Naive B cell (primary cell): ENCODE results near the gene PTPRD. TPM values are rescaled to one million over a fixed set of nuclear protein-coding genes. Genes with fewer than 3 reads are reported as not detected.
"Not testable (repeated sequence)": the region's sequence is repeated elsewhere in the genome, so short reads cannot be mapped to it uniquely, and the experiment has no call there.

ENCODE experiments used
- ATAC-seq, 2 donors: fragments of 150-1000 bp; cut with Tn5 transposase; 2 replicates each; pipeline ENCODE4 v1.10.0; 2021; ENCODE audit warnings: low read depth in 2 of 2, mild to moderate bottlenecking in 2 of 2, moderate library complexity in 2 of 2
- DNase-seq: peaks from one replicate; pipeline ENCODE4 v3.0.0; 2022
- H3K27ac Mint-ChIP-seq, 6 donors: one replicate each; pipeline ENCODE4 v1.8.0; 2020 to 2022; ENCODE audit warnings: mild to moderate bottlenecking in 6 of 6, mixed read lengths in 6 of 6, moderate library complexity in 5 of 6, inconsistent platforms in 2 of 6
- H3K27me3 Mint-ChIP-seq, 3 donors: one replicate each; pipeline ENCODE4 v1.8.0; 2021 to 2022; ENCODE audit warnings: mixed read lengths in 3 of 3, mild to moderate bottlenecking in 1 of 3
- H3K36me3 Mint-ChIP-seq, 2 donors: one replicate each; pipeline ENCODE4 v1.8.0; 2020 to 2022; ENCODE audit warnings: mixed read lengths in 2 of 2, inconsistent platforms in 1 of 2, mild to moderate bottlenecking in 1 of 2
- H3K4me1 Mint-ChIP-seq, 3 donors: one replicate each; pipeline ENCODE4 v1.8.0; 2020 to 2022; ENCODE audit warnings: mixed read lengths in 3 of 3, inconsistent platforms in 1 of 3, mild to moderate bottlenecking in 1 of 3, moderate library complexity in 1 of 3
- H3K4me3 Mint-ChIP-seq, 8 donors: one replicate each; pipeline ENCODE4 v1.8.0; 2020 to 2022; ENCODE audit warnings: mild to moderate bottlenecking in 8 of 8, mixed read lengths in 8 of 8, moderate library complexity in 8 of 8, inconsistent platforms in 2 of 8
- H3K9me3 Mint-ChIP-seq, 7 donors: one replicate each; pipeline ENCODE4 v1.8.0; 2020 to 2022; ENCODE audit warnings: mixed read lengths in 7 of 7, mild to moderate bottlenecking in 5 of 7, inconsistent platforms in 2 of 7, moderate library complexity in 1 of 7
- polyA plus RNA-seq, 6 donors: library from polyadenylated mRNA; unstranded; fragments of 300-500 nt; fragmentation: Illumina TruSeq; gene quantifications; one replicate each; pipeline ENCODE4 v1.2.3, GENCODE V29; 2021; ENCODE audit warnings: low read depth in 6 of 6

The PTPRD gene
- polyA plus RNA-seq, 6 donors from 2014 or later = not detected

DNA sequence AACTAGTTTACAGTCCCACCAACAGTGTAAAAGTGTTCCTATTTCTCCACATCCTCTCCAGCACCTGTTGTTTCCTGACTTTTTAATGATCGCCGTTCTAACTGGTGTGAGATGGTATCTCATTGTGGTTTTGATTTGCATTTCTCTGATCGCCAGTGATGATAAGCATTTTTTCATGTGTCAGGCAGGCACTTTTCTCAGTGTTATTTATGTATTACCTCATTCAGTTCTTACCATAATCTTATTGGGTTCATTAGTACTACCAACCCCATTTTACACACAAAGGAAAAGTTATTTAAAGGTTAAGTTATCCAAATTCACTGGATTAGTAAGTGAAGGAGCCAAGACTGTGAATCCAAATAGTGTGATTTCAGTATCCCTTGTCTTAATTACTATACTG, 1644.5 kb downstream of the PTPRD start:
- ATAC-seq, H3K27me3 Mint-ChIP-seq, H3K9me3 Mint-ChIP-seq, H3K4me1 Mint-ChIP-seq, H3K4me3 Mint-ChIP-seq, H3K27ac Mint-ChIP-seq, DNase-seq, H3K36me3 Mint-ChIP-seq: not testable (repeated sequence)

DNA sequence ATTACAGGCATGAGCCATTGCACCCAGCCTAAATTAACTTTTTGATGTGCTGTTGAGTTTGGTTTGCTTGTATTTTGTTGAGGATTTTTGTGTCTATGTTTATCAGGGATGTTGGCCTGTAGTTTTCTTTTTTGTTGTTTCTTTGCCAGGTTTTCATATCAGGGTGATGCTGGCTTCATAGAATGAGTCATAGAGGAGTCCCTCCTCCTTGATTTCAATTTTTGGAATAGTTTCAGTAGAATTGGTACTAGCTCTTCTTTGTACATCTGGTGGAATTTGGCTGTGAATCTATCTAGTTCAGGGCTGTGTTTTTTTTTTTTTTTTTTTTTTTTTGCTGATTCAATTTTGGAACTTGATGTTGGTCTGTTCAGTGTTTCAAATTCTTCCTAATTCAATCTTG, 1648.9 kb downstream of the PTPRD start:
- Mint-ChIP-seq H3K4me3 (no peak overlapping the region), H3K9me3 (peaks cover 0 to 12% (median 8%) of the 10 kb centered on the region in 7 donors), H3K27me3 (peaks cover 0 to 9% (median 0%) of the 10 kb centered on the region in 3 donors), H3K36me3 (no peaks in the 10 kb centered on the region), H3K4me1 (no peaks in the 10 kb centered on the region), H3K27ac (no peak overlapping the region)
- ATAC-seq = no peak
- no peak for DNase-seq

DNA sequence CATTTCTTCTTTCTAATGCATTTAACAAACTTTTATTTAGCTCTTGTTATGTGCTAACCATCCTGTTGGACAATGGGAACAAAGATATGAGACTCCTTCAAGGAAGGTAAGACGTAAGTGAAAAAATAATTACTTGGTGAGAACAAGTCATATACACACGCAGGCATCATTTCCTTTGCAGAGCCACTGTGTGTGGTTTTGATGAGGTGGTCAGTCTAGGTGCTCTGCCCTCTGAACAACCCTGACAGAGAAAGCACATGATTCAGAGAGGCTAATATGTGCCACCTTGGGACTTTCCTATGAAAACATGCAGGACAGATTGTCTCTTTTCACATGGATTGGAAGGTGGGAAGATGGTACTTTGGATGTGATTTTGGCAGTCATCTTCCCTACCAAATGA, 1650.7 kb downstream of the PTPRD start:
- Mint-ChIP-seq H3K4me1 (no peaks in the 10 kb centered on the region), H3K4me3 (no peak overlapping the region), H3K36me3 (no peaks in the 10 kb centered on the region), H3K27ac (no peak overlapping the region), H3K27me3 (peaks cover 0 to 9% (median 6%) of the 10 kb centered on the region in 3 donors), H3K9me3 (peaks cover 0 to 12% (median 6%) of the 10 kb centered on the region in 7 donors)
- DNase-seq (no peak), ATAC-seq (no peak)

DNA sequence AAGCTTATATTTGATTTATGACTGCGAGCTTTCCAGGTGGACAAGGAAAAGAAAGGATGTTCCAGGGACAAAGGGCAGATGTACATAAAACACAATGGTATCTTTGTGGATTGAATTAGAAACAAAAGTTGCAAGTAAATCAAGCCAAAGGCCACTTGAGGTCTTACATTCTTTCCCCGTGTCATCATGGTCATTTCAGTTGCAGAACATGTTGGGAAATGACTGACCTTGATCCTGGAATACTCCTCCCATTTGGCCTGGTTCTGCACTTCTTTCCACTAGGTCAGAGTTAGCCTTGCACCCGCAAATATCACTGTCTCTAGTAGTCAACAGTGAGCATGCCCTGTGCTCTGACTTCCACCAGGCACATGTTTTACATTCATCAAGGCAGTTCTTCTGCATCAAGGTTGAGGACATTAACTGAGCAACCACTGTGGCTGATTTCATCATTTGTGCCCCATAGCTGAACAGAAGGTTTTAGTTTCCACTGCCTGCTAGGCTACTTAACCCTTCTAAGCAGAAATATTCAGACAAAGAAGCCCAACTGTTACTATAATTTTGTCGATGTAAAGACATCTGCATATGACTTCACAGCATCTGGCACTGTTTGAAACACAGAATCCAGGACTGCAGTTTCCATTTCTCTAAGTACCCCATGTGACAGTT, 1651.5 kb downstream of the PTPRD start:
- Mint-ChIP-seq H3K4me1 (no peaks in the 10 kb centered on the region), H3K27ac (no peak overlapping the region), H3K4me3 (no peak overlapping the region), H3K27me3 (peaks cover 0 to 8% (median 4%) of the 10 kb centered on the region in 3 donors), H3K9me3 (peaks cover 0 to 12% (median 6%) of the 10 kb centered on the region in 7 donors), H3K36me3 (no peaks in the 10 kb centered on the region)
- ATAC-seq (no peak), DNase-seq (no peak)

DNA sequence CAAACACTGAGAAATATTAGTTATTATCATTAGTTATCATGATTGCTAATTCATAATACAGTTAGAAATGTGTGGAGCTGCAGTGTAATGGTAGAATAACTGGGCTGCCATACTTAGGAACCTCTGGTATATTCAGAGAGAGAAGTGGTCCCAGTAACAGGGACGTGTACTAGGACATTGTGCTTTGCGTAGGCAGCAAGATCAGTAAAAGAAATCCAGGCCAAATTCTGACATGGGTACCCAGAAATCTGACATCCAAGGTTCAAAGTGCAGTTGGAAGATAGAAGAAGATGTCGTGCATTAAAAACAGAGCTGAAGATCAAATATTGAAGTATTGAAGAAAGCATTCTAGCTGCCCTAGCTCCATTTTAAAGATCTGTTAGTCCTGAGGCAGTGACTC, 1652.5 kb downstream of the PTPRD start:
- Mint-ChIP-seq H3K4me1 (no peaks in the 10 kb centered on the region), H3K4me3 (no peak overlapping the region), H3K36me3 (no peaks in the 10 kb centered on the region), H3K27me3 (peaks cover 0 to 8% (median 4%) of the 10 kb centered on the region in 3 donors), H3K9me3 (peaks cover 0 to 12% (median 3%) of the 10 kb centered on the region in 7 donors), H3K27ac (peak overlapping the region in 1 of 6 donors; percentile 7)
- ATAC-seq = no peak
- DNase-seq = no peak

DNA sequence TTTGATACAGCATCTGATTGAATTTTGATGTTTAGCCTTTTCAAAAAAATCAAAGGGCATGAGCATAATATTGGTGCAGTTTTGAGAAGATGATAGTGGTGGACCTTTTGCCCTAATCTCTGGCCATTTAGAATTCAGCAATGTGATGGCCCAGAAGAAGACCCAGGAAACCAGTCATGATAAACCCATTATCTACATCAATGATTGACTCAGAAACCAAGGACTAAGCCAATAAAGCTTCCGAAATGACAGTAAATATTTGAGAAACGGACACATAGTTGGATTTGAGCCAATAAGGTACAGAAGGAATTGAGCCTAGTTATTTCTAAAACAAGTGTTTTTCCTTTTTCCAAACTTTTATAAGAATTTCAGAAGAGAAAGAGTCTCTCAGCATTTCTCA, 1654.4 kb downstream of the PTPRD start:
- DNase-seq (no peak), ATAC-seq (no peak)
- H3K9me3 Mint-ChIP-seq = peaks cover 0 to 12% (median 3%) of the 10 kb centered on the region in 7 donors
- no peak overlapping the region for H3K27ac Mint-ChIP-seq
- peaks cover 0 to 8% (median 4%) of the 10 kb centered on the region in 3 donors for H3K27me3 Mint-ChIP-seq
- no peaks in the 10 kb centered on the region for H3K4me1 Mint-ChIP-seq
- no peaks in the 10 kb centered on the region for H3K36me3 Mint-ChIP-seq
- H3K4me3 Mint-ChIP-seq = no peak overlapping the region

DNA sequence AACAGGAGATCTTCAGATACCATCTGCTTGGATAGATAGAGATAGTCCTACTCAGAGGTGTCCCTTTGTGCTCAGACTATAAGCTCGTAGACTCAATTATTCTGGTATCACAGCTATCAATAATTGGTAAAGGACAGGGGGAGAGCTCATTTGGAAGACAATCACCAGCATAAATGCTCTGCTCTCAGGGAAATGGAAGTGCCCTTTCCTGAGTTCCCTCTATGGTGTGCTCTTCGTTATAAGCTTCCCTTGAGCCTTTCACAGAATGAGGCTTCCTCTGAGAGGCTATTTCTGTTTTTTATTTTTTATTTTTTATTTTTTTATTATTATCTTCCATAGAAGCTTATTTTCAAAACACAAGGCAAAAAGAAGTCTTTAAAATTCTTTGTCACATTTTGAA, 1657.5 kb downstream of the PTPRD start:
- peaks cover 0 to 8% (median 4%) of the 10 kb centered on the region in 3 donors for H3K27me3 Mint-ChIP-seq
- H3K4me3 Mint-ChIP-seq = no peak overlapping the region
- H3K9me3 Mint-ChIP-seq = peaks cover 0 to 11% (median 3%) of the 10 kb centered on the region in 7 donors
- H3K4me1 Mint-ChIP-seq = no peaks in the 10 kb centered on the region
- H3K36me3 Mint-ChIP-seq = no peaks in the 10 kb centered on the region
- H3K27ac Mint-ChIP-seq = no peak overlapping the region
- ATAC-seq (no peak), DNase-seq (no peak)

DNA sequence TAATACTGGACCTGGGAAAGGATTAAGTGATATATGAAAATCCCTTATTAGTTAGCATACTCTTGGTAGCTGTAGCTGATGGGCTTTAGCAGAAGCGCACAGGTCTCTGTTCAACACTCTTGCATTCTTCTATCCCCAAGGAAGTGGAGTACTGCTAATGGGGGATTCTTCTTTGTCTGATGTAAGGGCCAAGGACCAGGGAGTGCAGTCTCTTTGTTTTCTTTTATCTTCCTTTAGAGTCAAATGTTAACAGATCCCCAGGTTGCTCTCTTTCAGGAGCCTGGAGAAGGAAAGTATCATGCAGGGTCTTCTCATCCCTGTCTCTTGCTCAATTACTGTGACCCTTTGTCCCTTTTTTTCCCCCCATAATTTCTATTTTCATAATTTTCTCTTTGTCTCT, 1666.3 kb downstream of the PTPRD start:
- DNase-seq = no peak
- no peak overlapping the region for H3K4me3 Mint-ChIP-seq
- ATAC-seq = no peak
- H3K36me3 Mint-ChIP-seq = no peaks in the 10 kb centered on the region
- H3K9me3 Mint-ChIP-seq = peaks cover 0 to 16% (median 5%) of the 10 kb centered on the region in 7 donors
- H3K4me1 Mint-ChIP-seq = no peaks in the 10 kb centered on the region
- H3K27ac Mint-ChIP-seq = no peak overlapping the region
- H3K27me3 Mint-ChIP-seq = no peaks in the 10 kb centered on the region

DNA sequence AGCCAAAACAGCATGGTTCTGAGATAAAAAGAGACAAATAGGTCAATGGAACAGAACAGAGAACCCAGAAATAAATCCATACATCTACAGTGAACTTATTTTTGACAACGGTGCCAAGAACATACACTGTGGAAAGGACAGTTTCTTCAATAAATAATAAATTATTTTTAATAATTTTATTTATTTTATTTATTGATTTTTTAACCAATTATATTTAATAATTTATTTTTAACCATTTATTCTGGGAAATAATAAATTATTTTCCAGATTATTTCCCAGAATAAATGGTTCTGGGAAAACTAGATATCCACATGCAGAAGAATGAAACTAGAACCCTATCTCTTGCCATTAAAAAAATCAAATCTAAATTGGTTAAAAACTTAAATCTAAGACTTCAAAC, 1669.4 kb downstream of the PTPRD start:
- Mint-ChIP-seq H3K9me3 (peaks cover 0 to 16% (median 4%) of the 10 kb centered on the region in 7 donors), H3K4me1 (no peaks in the 10 kb centered on the region), H3K4me3 (no peak overlapping the region), H3K36me3 (no peaks in the 10 kb centered on the region), H3K27ac (no peak overlapping the region), H3K27me3 (no peaks in the 10 kb centered on the region)
- ATAC-seq (no peak), DNase-seq (no peak)

DNA sequence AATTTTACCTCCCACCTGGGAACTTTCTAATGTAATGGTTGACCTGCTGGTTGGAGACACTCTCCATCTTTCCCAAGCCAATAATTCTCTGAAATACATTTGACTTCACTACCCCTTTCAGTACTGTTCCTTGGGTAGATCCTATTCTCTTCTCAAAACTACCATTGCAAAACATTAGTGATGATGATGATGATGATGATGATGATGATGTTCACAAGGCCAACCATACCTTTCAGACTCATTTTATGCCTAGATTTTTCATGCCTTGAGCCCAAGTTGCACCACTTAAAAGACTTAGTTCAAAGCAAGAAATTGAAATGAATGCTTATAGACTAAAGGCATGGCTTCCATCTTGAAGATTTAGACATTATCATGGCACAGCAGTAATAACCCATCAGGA, 1672.2 kb downstream of the PTPRD start:
- H3K4me3 Mint-ChIP-seq = no peak overlapping the region
- H3K27ac Mint-ChIP-seq = no peak overlapping the region
- no peaks in the 10 kb centered on the region for H3K36me3 Mint-ChIP-seq
- no peak for ATAC-seq
- DNase-seq = no peak
- no peaks in the 10 kb centered on the region for H3K4me1 Mint-ChIP-seq
- peaks cover 0 to 12% (median 3%) of the 10 kb centered on the region in 7 donors for H3K9me3 Mint-ChIP-seq
- H3K27me3 Mint-ChIP-seq = no peaks in the 10 kb centered on the region

DNA sequence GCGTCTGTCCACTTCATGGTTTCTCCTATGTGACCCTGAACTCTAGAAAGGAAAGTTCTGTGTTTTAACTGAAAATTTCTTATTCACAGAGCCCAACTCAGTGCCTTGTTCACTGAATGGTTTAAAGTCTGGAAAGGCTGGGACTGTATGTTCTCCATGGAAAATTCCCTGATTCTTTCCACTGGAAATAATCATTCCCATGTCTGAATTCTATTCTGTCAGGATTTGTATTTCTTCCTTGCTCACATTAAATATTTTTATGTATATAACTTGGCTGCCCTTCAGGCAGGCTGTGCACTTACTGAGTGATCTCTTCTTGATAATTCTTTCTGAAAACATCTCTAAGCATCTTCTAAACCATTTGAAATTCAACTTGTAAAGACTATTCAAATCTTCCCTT, 1686.3 kb downstream of the PTPRD start:
- Mint-ChIP-seq H3K27ac (no peak overlapping the region), H3K4me1 (no peaks in the 10 kb centered on the region), H3K27me3 (no peaks in the 10 kb centered on the region), H3K9me3 (peaks cover 0 to 6% (median 0%) of the 10 kb centered on the region in 7 donors), H3K4me3 (no peak overlapping the region), H3K36me3 (no peaks in the 10 kb centered on the region)
- no peak for DNase-seq
- ATAC-seq = no peak

DNA sequence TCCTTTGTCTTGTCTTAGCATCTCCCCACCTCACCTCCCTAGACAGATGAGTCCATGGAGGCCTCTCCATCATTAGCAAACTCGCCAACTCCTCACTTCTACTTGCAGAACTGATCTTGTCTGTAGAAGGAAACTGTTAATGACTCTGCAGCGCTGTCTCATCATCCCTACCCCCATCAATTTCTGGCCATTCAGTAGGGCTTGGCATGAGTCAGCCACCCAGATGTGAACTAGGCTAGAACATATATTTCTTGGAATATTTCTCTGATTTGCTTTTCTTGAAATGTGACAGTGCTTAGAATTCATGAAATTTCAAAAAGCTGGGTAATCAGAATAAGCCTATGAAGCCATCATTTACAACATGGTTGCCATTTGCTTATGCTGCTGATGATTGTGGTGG, 1688.2 kb downstream of the PTPRD start:
- Mint-ChIP-seq H3K27me3 (no peaks in the 10 kb centered on the region), H3K9me3 (peaks cover 0 to 6% (median 0%) of the 10 kb centered on the region in 7 donors), H3K36me3 (no peaks in the 10 kb centered on the region), H3K4me3 (no peak overlapping the region), H3K4me1 (no peaks in the 10 kb centered on the region), H3K27ac (no peak overlapping the region)
- ATAC-seq (no peak), DNase-seq (no peak)

DNA sequence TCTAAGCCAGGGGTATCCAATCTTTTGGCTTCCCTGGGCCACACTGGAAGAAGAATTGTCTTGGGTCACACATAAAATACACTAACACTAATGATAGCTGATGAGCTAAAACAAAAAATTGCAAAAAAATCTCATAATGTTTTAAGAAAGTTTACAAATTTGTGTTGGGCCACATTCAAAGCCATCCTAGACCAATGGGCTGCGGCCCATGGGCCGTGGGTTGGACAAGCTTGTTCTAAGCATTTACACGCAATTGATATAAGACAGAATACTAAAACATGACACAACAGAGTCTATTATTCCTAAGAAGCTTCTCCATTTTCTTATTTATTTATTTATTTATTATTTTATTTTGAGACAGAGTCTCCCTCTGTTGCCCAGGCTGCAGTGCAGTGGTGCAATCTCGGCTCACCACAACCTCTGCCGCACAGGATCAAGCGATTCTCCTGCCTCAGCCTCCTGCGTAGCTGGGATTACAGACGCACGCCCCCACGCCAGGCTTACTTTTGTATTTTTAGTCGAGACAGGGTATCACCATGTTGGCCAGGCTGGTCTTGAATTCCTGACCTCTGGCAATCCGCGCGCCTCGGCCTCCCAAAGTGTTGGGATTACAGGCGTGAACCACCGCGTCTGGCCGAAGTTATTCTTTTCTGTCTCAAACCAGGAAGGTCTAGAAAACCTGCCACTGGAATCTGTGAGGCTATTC, 1692.2 kb downstream of the PTPRD start:
- not testable (repeated sequence) for H3K4me3 Mint-ChIP-seq, DNase-seq, H3K27me3 Mint-ChIP-seq, ATAC-seq, H3K9me3 Mint-ChIP-seq, H3K36me3 Mint-ChIP-seq, H3K27ac Mint-ChIP-seq, H3K4me1 Mint-ChIP-seq

DNA sequence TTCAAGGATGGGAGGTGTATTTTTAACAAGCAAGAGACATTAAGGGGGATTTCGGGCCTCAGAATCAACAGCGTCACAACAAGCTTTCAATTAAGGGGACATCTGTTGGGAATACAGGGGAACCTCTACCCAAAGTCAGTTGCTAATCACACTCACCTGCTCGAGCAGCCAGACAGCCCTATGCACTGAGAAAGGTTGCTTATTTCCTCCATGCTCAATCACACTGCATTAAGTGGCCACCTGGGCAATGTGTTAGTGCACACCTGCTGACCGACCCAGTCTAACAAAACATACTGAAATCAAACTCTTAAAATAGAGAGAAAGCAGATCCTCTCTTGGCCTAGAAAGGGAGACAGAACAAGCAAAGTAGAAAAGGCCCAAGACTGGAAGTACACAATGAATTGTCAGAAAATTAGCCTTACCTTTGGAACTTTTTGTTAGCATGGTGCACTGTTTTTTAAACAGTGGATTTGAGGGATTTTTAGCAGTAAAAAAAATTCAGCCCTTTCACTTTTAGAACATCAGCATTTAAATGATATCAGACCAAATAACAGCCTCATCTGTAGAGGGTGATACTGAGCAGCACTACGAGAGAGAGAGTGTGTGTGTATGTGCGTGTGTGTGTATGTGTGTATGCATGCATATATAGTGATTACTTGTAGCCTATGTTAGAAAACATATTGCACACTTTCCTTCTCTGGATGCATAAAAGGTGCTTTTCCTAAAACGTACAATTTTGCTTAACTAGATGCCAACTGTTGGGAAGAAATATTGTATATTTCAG, 1694.7 kb downstream of the PTPRD start:
- ATAC-seq (no peak), DNase-seq (no peak)
- no peaks in the 10 kb centered on the region for H3K27me3 Mint-ChIP-seq
- H3K4me3 Mint-ChIP-seq = no peak overlapping the region
- no peak overlapping the region for H3K27ac Mint-ChIP-seq
- H3K4me1 Mint-ChIP-seq = no peaks in the 10 kb centered on the region
- no peaks in the 10 kb centered on the region for H3K36me3 Mint-ChIP-seq
- peaks cover 0 to 2% (median 0%) of the 10 kb centered on the region in 7 donors for H3K9me3 Mint-ChIP-seq
